GM18505 (cell line): ENCODE results near the gene STXBP5.
"Not testable (repeated sequence)": the region's sequence is repeated elsewhere in the genome, so short reads cannot be mapped to it uniquely, and the experiment has no call there.

Source experiments
- ATAC-seq: cut with Tn5 transposase; IDR thresholded peaks from one replicate; pipeline ENCODE4 v1.9.1; 2021; ENCODE audit not compliant: unreplicated experiment
- POLR2A ChIP-seq: IDR thresholded peaks from 4 replicates; pipeline ENCODE4 v1.6.1; 2011; ENCODE audit warnings: borderline replicate concordance; ENCODE audit not compliant: insufficient read depth, insufficient read length; ENCODE audit errors: extremely low read depth

STXBP5 gene

DNA sequence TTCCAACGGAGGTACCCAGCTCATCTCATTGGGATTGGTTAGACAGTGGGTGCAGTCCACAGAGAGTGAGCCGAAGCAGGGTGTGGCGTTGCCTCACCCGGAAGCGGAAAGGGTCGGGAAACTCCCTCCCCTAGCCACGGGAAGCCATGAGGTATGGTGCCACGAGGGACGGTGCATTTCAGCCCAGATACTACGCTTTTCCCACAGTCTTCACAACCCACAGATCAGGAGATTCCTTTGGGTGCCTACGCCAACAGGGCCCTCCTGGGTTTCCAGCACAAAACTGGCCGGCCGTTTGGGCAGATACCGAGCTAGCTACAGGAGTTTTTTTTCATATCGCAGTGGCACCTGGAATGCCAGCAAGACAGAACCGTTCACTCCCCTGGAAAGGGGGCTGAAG is 46.9 kb downstream of the STXBP5 start:
- no peak for ATAC-seq
- TF ChIP-seq POLR2A = no peak

DNA sequence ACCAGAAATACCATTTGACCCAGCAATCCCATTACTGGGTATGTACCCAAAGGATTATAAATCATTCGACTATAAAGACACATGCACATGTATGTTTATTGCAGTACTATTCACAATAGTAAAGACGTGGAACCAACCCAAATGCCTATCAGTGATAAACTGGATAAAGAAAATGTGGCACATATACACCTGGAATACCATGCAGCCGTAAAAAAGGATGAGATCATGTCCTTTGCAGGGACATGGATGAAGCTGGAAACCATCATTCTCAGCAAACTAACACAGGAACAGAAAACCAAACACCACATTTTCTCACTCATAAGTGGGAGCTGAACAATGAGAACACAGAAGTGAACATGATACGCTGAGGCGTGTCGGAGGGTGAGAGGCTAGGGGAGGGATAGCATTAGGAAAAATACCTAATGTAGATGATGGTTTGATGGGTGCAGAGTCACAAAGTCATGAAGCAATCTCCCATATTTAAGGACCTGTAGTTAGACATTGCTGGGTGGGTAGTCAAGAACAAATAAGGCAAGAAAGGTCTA is 50.8 kb downstream of the STXBP5 start:
- ATAC-seq = not testable (repeated sequence)

DNA sequence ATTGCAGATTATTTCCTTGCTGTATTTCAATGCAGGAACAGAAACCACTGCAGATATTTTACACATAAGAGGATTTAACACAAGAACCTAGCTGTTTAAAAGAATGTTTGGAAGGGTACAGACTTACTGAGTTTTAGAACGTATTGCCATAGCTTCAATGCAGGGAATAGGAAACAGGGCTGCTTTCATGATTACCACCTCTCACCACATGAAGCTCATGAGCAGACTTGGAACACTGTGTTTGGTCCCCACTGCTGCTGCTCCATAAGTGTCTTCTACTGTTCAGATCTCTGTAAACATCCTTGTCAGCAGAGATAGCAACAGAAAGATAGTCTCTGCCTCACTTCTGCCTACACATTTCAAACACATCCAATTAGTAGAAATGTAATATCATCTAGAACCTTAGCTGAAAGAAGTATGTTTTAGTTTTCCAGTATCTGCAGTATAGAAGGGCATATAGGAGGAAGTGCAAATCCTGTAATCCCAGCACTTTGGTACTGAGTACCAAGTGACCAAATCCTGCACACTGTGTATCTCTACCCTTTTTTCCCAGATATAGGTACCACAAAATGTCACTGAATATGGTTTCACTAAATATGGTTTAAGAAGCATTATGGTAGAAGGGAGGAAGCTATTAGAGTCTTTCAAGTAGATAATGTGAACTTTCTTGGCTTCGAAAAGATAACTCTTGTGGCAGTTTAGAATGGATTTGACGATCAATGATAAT is 51.9 kb downstream of the STXBP5 start:
- ATAC-seq = no peak
- TF ChIP-seq POLR2A = no peak

DNA sequence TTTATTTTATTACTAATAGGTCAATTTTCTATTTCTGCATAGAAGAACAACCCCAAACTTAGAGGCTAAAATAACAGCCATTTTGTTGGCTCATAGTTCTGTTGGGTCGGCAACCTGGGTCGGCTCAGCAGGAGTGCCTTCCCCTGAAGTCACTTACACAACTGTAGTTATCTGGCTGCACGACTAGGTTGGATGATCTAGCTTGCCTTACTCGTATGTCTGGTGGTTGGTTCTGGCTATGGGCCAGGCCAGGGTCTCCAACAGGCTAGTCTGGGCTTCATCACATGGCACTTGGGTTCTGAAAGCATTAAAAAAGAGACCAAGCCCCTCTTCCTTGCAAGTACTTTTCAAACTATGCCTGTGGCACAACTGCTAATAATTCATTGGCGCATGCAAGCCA is 53.5 kb downstream of the STXBP5 start:
- ATAC-seq = no peak
- TF ChIP-seq POLR2A = no peak

- ATAC-seq = no peak
- TF ChIP-seq POLR2A = no peak
Measured at GRCh38 chr6:147260091-147260490, 55.9 kb downstream of the STXBP5 start.

DNA sequence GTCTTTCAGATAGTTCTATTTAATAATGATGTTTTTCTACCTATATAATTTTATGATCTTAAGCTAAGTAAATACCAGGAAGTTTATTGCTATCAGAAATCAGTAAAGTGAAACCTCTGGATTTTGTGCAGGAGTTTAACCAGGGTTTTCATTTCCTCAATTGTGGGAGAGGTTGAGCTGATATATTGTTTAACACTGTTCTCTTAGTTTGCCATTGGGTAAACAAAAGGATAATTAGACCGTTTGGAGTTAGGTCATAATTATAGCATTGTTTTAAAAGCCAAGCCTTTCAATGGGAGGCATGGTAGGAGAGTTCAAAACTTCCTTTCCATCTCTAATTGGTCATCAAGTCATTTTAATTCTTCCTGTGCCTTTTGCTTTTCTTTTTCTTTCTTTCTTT is 58.7 kb downstream of the STXBP5 start:
- ATAC-seq = no peak
- TF ChIP-seq POLR2A = no peak

DNA sequence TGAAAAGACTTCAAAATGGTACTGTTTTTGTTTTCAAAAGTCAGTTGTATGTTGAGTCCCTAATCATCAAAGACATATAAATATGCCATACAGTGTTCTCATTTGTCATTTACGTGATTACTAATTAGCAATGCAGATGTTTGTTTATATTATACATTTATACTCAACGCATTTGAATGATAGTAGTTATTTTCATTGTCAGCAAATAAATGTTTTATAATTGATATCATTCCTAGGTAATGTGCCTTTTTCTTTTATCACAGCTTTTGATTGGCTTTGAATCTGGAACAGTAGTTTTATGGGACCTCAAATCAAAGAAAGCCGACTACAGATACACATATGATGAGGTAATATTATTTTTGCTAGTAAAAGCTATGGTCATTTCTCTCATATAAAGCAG is 62.6 kb downstream of the STXBP5 start:
- no peak for ATAC-seq
- TF ChIP-seq POLR2A = no peak

- no peak for ATAC-seq
- no peak for TF ChIP-seq POLR2A
Measured at GRCh38 chr6:147267658-147268057, 63.4 kb downstream of the STXBP5 start.

DNA sequence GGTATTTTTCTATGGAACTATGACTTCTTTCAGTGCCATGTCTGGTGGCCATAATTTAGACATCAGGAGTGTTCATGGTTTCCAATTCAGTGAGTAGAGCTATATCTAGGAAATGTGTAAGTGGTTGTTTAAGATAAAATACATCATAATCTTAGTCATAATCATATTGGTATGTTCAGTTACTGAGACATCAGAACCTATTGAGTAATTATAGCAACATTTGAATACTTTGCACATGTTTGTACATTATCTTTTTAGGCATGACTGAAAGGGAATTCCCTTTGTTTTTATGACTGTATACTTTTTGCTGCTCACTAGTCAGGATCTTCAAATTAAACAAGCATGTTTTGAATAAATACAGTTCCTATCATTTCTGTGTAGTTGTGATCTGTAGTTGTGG is 64.0 kb downstream of the STXBP5 start:
- ATAC-seq = no peak
- no peak for TF ChIP-seq POLR2A

DNA sequence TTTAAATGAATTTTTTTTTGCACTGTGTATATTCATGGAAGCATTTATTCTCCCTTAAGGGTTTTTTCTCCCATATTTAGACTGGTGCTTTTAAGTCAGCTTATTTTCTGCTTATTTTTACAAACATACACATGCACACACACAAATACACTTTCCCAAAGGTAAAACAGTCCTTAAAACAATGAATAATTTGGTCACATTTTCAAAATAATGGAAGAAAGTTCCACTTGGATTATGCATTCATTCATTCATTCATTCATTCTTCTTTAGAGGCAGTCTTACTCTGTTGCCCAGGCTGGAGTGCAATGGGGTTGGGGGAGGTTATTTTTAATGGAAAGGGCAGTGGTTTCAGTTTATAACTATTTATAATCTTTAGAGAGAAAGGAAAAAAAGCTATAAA is 69.8 kb downstream of the STXBP5 start:
- no peak for ATAC-seq

DNA sequence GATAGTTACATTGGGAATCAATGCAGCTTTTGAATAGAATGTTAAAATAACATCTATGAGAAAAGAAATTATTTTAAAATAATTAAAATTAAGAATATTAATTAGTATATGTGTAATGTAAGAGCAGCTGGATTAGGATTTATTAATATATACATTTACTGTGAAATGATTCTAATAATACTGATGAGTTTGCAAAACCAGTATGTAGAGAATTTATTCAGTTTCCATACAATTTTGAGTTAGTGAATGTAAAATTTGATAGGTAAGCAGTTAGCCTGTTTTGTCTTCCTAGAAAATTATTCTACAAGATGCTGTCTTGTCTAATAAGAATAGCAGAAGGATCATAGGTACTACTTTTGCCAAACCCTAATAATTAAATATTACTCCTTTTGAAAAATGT is 70.6 kb downstream of the STXBP5 start:
- no peak for ATAC-seq
- no peak for TF ChIP-seq POLR2A

More for the DNA sequence above, 69.8 kb downstream of the STXBP5 start:
- no peak for TF ChIP-seq POLR2A

- no peak for ATAC-seq
- TF ChIP-seq POLR2A = no peak
Measured at GRCh38 chr6:147278891-147279290, 74.7 kb downstream of the STXBP5 start.

GRCh38 chr6:147279427-147279826 is 75.2 kb downstream of the STXBP5 start:
- ATAC-seq = no peak
- no peak for TF ChIP-seq POLR2A

DNA sequence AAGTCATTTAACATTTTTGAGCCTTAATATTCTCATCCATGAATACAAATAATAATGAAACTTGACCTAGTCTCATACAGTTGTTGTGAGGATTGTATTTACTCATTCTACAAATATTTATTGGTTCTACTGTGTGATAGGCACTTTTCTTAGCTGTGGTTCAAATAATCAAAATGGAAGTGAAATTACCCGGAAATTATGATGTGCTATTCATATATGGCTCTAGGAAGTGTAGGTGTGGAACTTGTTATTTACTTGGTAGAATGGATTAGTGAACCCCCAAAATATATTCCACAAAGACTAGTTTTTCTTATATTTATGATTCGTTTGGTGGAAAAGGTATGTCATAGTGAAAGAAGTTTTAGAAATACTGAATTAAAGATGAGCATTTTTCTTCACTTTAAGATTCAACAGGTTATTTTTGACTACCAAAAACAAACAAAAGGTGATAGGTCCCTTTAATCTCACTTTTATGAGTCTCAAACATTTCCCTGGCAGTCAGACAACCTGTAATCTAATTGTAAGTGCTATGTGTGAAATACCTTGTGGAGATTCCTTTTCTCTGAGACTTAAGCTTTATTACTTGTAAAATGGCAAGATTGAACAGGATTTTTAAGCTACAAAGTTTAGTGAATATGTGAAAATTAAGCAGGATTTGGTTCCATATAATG is 77.8 kb downstream of the STXBP5 start:
- ATAC-seq = no peak
- no peak for TF ChIP-seq POLR2A
